Measurements from ENCODE around the gene FYCO1. TPM values are rescaled to one million over a fixed set of nuclear protein-coding genes. Genes with fewer than 3 reads are reported as not detected.
A peak's percentile ranks its signal among the peaks of the same experiment; 100 is the strongest.

The FYCO1 gene
- total and polyA plus RNA-seq, 9 of the 15 experiments (the other 6 are each of a cell fraction or from before 2014, with no cell fraction given), result 2.1 to 13.8 (median 7.4) TPM

GRCh38 chr3:45906681-45907407 lies 88.8 kb downstream of the FYCO1 start (continued):
- TF ChIP-seq THRB (CRISPR knock-in tag; conservative IDR thresholded peaks at IDR 0.05) (no peak), ZNF134 (CRISPR knock-in tag; conservative IDR thresholded peaks at IDR 0.05) (no peak), XRCC5 (IDR thresholded peaks at IDR 0.05; ENCODE audit: low read depth, low read length) (no peak), ZNF79 (CRISPR knock-in tag; IDR thresholded peaks at IDR 0.05; ENCODE audit: low read depth) (no peak), MAFF (IDR thresholded peaks at IDR 0.05; ENCODE audit: low read length) (no peak), NUFIP1 (IDR thresholded peaks at IDR 0.05; ENCODE audit: partially characterized antibody) (no peak), STAG1 (CRISPR knock-in tag; IDR thresholded peaks at IDR 0.05; ENCODE audit: borderline replicate concordance) (peak; percentile 60; the same call in 1 of the 2 replicates), DDX20 (tag; IDR thresholded peaks at IDR 0.05; ENCODE audit: low read depth) (no peak), MGA (IDR thresholded peaks at IDR 0.05) (no peak), CBX2 (IDR thresholded peaks at IDR 0.05; ENCODE audit: insufficient read depth, low read length, poor library complexity, severe bottlenecking) (no peak), PTRF (tag; IDR thresholded peaks at IDR 0.05) (no peak), BRD4 (IDR thresholded peaks at IDR 0.05) (no peak), GTF2B (IDR thresholded peaks at IDR 0.05; ENCODE audit: extremely low read depth, insufficient read length) (no peak)
- TF ChIP-seq, protein P1, sequence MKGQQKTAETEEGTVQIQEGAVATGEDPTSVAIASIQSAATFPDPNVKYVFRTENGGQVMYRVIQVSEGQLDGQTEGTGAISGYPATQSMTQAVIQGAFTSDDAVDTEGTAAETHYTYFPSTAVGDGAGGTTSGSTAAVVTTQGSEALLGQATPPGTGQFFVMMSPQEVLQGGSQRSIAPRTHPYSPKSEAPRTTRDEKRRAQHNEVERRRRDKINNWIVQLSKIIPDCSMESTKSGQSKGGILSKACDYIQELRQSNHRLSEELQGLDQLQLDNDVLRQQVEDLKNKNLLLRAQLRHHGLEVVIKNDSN (CRISPR knock-in tag; IDR thresholded peaks at IDR 0.05), result peak; percentile 3; the same call in 1 of the 2 replicates

Measured in K562 (cell line).